ENCODE data around the gene OPCML. TPM values are rescaled to one million over a fixed set of nuclear protein-coding genes. Genes with fewer than 3 reads are reported as not detected.

Gene OPCML
- total RNA-seq, 1 donor = under 0.01 TPM

DNA sequence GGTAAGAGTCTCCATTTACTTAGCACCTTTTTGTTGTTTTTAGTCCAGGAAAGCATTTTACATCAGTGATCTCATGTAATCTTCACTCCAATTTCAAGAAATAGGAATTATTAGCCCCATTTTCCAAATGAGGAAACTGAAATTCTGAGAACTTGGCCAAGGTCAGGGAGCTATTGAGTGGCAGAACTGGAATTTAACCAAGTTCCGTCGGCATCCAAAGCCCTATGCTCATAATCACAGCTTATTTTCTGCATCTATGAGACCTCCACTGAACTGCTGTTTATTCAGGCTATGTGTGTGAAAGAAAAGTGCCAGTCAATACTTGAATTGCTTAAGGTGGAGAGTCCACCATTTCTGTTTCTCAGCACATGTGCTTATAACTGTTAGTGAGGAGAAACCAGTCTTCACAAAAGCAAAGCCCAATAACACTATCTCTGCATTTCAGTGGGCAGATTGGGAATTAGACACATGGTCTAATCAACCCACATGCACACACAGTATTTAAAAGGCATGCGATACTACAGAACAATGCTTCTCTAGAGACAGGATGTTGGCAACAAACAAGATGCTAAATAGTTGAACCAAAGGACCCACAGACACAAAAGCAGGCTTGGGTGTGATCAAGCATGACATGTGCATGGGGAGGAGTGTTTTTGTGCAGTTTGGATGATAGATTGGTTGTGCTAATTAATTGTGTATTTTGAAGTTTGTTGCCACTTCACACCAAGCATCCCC lies 780.6 kb downstream of the OPCML start:
- Histone ChIP-seq H3K4me3 (ENCODE audit: low read length) (no peak overlapping the region), H3K27me3 (ENCODE audit: insufficient read depth, low read length) (no peaks in the 10 kb centered on the region), H3K4me1 (ENCODE audit: insufficient read depth, low read length) (no peaks in the 10 kb centered on the region), H3K9me3 (ENCODE audit: low read depth, low read length) (no peaks in the 10 kb centered on the region)

DNA sequence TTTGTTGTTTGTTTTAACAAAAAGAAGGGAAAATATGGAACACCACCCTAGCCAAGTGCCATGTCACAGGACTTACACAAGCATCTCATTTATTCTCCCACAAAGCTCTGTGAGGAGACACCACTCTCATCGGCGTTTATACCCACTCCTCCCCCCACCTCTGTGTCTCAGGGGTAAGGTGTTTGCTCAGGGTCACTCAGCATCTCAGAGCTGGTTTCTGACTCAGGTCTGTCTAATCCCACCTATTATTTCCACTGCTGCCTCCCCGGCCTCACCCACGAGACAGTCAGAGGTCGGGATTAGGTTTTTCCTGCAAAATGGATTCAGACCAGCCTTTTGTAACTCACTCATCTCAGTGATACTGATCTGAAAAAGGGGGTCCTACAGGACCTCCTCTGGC lies 786.0 kb downstream of the OPCML start:
- Histone ChIP-seq H3K4me1 (ENCODE audit: insufficient read depth, low read length) (no peaks in the 10 kb centered on the region), H3K4me3 (ENCODE audit: low read length) (no peak overlapping the region), H3K27me3 (ENCODE audit: insufficient read depth, low read length) (no peaks in the 10 kb centered on the region), H3K9me3 (ENCODE audit: low read depth, low read length) (no peaks in the 10 kb centered on the region)

DNA sequence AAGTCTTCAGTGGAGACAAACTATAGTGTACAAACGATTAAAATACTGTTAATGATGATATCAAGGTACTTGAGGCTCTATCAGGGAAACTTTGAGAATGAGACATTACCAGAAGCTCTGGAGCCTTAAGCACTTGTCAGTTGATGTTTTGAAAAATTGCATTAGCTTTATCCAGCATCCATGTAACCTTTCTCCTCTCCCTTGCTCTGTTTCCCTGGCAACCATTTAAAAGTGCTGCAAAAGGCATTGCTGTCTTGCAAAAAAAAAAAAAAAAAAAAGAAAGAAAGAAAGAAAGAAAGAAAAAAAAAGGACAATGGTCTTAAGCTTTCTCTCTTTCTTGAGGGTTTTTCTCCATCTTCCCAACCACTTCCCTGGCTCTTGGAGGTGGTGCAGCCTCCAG lies 787.0 kb downstream of the OPCML start:
- Histone ChIP-seq H3K4me1 (ENCODE audit: insufficient read depth, low read length) (no peaks in the 10 kb centered on the region), H3K9me3 (ENCODE audit: low read depth, low read length) (no peaks in the 10 kb centered on the region), H3K4me3 (ENCODE audit: low read length) (no peak overlapping the region)

DNA sequence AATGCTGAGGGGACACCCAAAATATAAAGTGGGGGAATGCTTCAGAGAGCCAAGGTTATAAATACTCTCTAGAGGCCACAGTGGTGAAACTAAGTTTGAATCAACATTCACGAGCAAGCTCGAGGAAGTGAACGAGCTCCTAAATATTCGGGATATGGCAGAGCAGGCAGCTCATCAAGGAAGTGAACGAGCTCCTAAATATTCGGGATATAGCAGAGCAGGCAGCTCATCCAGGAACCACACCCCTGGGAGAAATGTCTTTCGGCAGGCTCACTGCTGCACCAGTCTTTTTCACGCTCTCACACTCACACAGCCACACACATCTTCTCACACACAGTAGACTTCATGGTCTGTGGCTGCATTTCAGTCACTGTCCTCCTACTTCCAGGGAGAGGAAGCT lies 787.5 kb downstream of the OPCML start:
- Histone ChIP-seq H3K9me3 (ENCODE audit: low read depth, low read length) (no peaks in the 10 kb centered on the region), H3K4me1 (ENCODE audit: insufficient read depth, low read length) (no peaks in the 10 kb centered on the region), H3K4me3 (ENCODE audit: low read length) (no peak overlapping the region), H3K27me3 (ENCODE audit: insufficient read depth, low read length) (no peaks in the 10 kb centered on the region)

More for the DNA sequence above, 787.0 kb downstream of the OPCML start:
- H3K27me3 ChIP-seq (ENCODE audit: insufficient read depth, low read length) = no peaks in the 10 kb centered on the region

DNA sequence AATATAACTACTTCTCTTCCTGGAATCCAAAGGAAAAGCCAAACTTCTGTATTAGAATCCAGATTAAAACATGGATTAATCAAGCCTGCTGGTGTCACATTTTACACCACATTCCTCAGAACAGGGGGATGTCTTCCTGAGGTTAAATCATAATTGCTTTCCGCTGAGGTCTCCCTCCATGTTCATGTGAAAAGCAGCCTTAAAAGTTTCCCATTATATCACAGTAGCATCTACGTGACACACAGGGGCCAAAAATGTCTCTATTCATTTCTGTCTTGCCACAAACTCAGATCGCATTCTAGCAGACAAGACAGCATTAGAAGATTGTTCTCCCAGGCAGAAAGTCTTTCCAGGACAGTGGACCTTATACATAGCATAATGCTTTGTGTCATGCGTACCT lies 788.7 kb downstream of the OPCML start:
- Histone ChIP-seq H3K4me3 (ENCODE audit: low read length) (no peak overlapping the region), H3K27me3 (ENCODE audit: insufficient read depth, low read length) (no peaks in the 10 kb centered on the region), H3K4me1 (ENCODE audit: insufficient read depth, low read length) (no peaks in the 10 kb centered on the region), H3K9me3 (ENCODE audit: low read depth, low read length) (no peaks in the 10 kb centered on the region)

DNA sequence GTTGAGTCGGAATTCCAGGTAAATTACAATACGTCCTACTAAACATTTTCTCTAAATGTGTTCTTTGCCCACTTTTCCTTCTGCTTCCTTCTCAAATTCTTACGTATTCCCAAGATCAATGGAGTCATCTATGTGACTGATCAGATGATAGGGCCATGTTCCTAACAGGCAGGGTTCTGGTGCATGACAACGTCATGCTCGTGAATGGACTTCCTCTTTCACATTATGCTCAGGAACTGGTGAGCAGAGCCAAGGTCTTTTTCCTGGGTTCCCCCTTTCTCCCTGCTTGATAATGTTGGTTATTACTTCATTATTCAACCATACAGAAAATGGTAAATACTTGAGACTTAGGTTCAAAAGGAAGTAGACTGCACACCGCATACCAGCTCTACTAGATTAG lies 789.4 kb downstream of the OPCML start:
- no peak overlapping the region for H3K4me3 ChIP-seq (ENCODE audit: low read length)
- H3K27me3 ChIP-seq (ENCODE audit: insufficient read depth, low read length) = no peaks in the 10 kb centered on the region

DNA sequence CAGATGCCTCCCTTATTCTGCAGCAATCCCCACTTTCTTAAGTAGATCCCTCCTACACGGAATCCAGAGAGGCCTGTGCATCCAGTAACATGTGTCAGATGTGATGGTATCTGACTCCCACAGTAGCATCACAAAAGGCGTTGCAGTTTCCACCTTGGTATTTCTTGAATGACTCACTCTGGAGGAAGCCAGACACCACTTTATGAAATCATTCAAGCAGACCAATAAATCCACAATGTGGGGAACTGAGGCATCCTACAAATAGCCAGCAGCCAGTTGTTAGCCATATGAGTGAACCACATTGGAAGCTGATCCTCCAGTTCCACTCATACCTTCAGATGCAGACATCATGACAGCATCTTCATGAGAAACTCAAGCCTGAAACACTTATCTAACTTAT lies 798.1 kb downstream of the OPCML start:
- no peaks in the 10 kb centered on the region for H3K4me1 ChIP-seq (ENCODE audit: insufficient read depth, low read length)
- H3K4me3 ChIP-seq (ENCODE audit: low read length) = no peak overlapping the region
- no peaks in the 10 kb centered on the region for H3K27me3 ChIP-seq (ENCODE audit: insufficient read depth, low read length)
- no peaks in the 10 kb centered on the region for H3K9me3 ChIP-seq (ENCODE audit: low read depth, low read length)

More for the DNA sequence above, 789.4 kb downstream of the OPCML start:
- Histone ChIP-seq H3K4me1 (ENCODE audit: insufficient read depth, low read length) (no peaks in the 10 kb centered on the region), H3K9me3 (ENCODE audit: low read depth, low read length) (no peaks in the 10 kb centered on the region)

DNA sequence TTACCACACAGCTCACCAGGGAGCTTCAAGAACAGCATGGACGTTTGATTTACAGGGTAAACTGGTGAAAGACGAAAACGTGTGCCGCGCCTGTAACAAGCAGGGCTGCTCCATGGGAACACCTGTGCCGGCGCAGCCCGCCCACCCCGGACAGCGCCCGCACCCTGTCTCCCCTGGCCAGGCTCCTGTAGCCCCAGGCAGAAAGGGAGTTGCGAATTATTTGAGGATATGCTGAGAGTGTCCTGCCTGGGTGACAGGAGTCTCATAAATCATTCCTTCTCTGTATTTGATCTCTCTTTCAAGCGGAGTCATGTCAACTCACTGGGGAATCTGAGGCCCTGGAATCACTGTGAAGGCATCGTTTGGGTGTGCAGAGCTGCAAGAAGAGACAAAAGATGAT lies 804.3 kb downstream of the OPCML start:
- H3K4me1 ChIP-seq (ENCODE audit: insufficient read depth, low read length) = no peaks in the 10 kb centered on the region
- no peaks in the 10 kb centered on the region for H3K27me3 ChIP-seq (ENCODE audit: insufficient read depth, low read length)
- no peaks in the 10 kb centered on the region for H3K9me3 ChIP-seq (ENCODE audit: low read depth, low read length)
- no peak overlapping the region for H3K4me3 ChIP-seq (ENCODE audit: low read length)

DNA sequence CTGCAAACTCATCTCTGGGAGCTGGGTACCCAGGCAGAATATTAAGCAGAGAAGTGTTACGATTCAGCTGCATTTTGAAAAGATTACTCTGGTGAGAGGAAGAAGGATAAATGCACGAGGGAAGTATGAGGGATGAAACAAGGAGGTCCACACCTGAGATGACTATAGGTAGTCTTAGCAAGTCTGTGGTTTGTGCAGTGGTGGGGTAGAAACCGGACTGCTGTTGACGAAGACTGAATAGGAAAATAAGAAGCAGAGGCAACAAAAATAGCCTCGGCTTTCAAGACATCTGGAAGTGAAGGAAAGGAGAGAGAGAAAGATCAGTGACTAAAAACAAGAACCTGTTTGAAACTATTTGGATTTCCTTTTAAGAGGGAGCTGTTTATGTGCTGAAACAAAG lies 810.8 kb downstream of the OPCML start:
- Histone ChIP-seq H3K27me3 (ENCODE audit: insufficient read depth, low read length) (no peaks in the 10 kb centered on the region), H3K9me3 (ENCODE audit: low read depth, low read length) (no peaks in the 10 kb centered on the region), H3K4me3 (ENCODE audit: low read length) (no peak overlapping the region), H3K4me1 (ENCODE audit: insufficient read depth, low read length) (peaks cover 8% of the 10 kb centered on the region)

DNA sequence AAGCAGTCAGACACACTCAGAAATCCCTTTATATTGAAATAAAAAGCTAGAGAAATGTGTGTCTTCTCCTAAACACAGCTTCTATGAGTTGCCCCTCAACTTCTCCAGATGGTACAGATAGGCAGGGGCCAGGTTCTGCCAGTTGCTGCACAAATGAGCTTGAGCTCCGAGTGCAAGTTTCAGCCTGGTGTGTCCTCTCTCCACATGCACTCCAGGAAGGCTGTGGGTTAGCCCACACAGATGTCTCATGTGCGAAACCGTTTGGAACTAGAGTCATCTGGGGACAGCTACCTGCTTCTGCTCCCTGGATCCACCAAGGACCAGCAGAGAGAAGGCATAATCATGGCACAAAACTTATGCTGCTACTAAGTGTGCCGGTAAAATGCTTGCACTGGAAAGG lies 812.6 kb downstream of the OPCML start:
- Histone ChIP-seq H3K9me3 (ENCODE audit: low read depth, low read length) (no peaks in the 10 kb centered on the region), H3K27me3 (ENCODE audit: insufficient read depth, low read length) (no peaks in the 10 kb centered on the region), H3K4me1 (ENCODE audit: insufficient read depth, low read length) (peaks cover 8% of the 10 kb centered on the region), H3K4me3 (ENCODE audit: low read length) (no peak overlapping the region)

DNA sequence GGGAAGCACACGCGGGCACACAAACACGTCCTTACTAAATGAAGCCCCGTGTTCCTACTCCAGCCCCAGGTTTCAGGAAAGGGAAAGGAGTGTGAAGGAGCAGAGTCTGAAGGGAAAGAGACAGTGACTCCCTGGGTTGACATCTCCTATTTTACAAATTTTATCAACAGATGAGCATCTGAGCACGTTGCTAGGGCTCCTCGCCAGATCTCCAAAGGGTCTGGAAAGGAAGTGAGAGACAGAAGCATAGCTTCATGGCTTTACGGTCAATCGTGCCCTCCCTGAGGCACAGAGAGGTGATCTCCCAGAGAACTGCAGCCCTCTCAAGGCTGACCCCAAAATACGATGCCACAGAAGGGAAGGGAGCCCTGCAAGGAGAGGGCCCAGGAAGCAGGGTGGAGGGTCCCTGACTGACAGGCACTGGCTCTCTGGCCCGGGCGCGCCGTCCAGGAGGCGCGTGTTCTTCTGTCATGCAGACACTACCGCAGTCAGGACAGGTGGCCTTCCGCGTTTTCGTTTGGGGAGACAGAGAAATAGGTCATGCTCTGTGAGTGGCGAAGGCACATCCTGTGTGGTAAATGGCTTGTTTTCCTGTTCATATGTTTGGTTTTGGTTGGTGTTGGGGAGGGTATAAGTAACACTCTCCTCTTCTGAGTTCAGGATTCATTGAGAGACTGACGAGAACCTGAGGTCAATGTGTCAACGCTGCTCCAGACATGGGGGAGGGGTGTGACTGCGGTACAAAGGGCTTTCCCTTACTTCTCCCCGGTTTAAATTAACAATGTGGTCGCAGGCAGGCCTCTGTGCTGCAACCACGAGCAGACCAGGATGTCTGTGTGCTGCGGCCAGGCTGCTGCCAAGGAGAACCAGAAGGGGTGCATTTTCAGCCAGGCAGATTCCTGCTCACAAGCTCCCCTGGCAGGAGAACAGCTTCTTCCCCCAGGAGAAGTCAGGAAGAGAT lies 813.3 kb downstream of the OPCML start:
- Histone ChIP-seq H3K4me1 (ENCODE audit: insufficient read depth, low read length) (peaks cover 8% of the 10 kb centered on the region), H3K9me3 (ENCODE audit: low read depth, low read length) (no peaks in the 10 kb centered on the region), H3K27me3 (ENCODE audit: insufficient read depth, low read length) (no peaks in the 10 kb centered on the region), H3K4me3 (ENCODE audit: low read length) (no peak overlapping the region)

DNA sequence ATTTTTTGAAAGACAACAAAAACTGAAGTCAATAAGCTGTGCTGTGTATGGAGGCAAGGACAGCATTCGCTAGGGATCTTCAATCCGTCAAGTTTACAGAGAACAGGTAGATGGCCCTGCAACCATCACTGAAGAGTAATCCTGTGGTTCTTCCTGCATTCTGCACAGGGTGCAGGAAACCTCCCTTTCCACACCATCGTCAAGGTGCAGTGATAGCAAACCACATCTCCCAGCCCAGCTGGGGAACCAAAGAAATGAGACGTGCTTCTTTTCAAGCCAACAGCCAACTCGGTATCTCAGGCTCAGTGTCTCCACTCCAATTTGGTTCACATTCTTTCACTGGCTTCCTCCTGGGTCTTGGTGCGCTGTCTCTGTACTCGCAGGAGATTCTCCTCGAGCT lies 814.5 kb downstream of the OPCML start:
- Histone ChIP-seq H3K4me1 (ENCODE audit: insufficient read depth, low read length) (peaks cover 8% of the 10 kb centered on the region), H3K27me3 (ENCODE audit: insufficient read depth, low read length) (no peaks in the 10 kb centered on the region), H3K9me3 (ENCODE audit: low read depth, low read length) (no peaks in the 10 kb centered on the region), H3K4me3 (ENCODE audit: low read length) (no peak overlapping the region)

DNA sequence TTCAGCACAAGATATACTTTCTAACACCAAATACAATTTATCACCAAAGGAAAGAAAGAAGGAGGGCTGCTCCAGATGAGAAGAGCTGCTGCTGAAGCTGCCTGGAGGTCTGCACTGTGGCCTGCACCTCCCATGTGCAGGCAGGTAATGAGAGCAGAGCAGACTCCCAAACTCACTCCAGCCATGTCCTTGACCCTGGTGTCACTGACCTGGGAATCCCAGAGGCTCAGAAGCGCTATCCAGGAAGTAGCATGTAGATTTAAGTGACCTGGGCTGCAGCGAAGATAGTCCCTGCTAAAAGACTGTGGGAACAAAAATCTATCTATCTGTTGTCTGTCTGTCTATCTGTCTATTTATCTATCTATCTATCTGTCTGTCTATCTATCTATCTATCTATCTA lies 816.3 kb downstream of the OPCML start:
- Histone ChIP-seq H3K4me3 (ENCODE audit: low read length) (no peak overlapping the region), H3K27me3 (ENCODE audit: insufficient read depth, low read length) (no peaks in the 10 kb centered on the region), H3K4me1 (ENCODE audit: insufficient read depth, low read length) (peaks cover 8% of the 10 kb centered on the region), H3K9me3 (ENCODE audit: low read depth, low read length) (no peaks in the 10 kb centered on the region)

DNA sequence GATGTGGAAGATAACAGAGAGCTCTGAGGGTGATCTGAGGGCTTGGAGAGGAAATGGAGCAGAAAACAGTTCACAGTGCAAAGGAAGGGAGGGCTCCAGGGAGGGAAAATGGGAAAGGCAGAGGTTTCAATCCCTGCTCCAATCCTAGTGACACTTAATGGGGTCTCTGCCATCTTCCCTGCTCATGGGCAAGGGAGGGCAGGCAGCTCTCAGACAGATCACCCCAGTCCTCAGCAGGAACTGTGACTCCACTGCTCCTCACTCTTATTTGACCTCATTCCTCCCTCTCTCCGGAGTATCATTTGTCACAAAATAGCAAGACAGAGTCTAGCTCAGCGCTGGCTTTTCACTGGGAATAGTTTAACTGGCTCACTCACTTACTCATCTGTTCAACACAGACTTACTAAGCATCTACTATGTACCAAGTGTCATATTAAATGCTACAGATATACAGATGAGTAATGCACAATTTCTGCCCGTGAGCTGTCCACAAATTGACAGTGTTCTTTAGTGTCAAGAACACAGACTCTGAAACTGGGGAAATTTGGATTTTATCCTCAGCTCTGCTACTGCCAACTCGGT lies 817.4 kb downstream of the OPCML start:
- H3K4me3 ChIP-seq (ENCODE audit: low read length) = no peak overlapping the region
- H3K9me3 ChIP-seq (ENCODE audit: low read depth, low read length) = no peaks in the 10 kb centered on the region
- no peaks in the 10 kb centered on the region for H3K27me3 ChIP-seq (ENCODE audit: insufficient read depth, low read length)

DNA sequence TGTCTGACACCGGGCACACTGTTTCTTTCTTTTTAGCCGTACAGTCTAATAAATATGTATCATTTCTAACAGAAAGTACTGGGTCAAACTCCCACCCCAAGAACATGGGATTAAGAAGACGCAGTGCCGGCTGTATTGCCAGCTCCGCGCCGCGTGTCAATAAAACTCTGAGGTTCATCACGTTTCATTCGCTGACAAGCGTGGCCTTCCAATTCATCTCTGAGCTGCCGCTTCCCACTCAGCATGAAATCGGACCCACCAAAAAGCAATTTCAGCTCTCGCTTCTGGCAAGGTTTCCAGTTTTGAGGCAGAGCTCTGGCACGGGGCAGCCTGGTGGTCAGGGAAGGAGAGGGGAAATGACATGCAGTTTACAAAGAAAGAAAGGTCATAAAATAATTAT lies 819.8 kb downstream of the OPCML start:
- H3K27me3 ChIP-seq (ENCODE audit: insufficient read depth, low read length) = no peaks in the 10 kb centered on the region
- H3K9me3 ChIP-seq (ENCODE audit: low read depth, low read length) = no peaks in the 10 kb centered on the region
- no peaks in the 10 kb centered on the region for H3K4me1 ChIP-seq (ENCODE audit: insufficient read depth, low read length)
- no peak overlapping the region for H3K4me3 ChIP-seq (ENCODE audit: low read length)

More for the DNA sequence above, 817.4 kb downstream of the OPCML start:
- peaks cover 7% of the 10 kb centered on the region for H3K4me1 ChIP-seq (ENCODE audit: insufficient read depth, low read length)
